Vagina (tissue), 2 donors: Measurements from ENCODE around the gene ERCC5. TPM values are rescaled to one million over a fixed set of nuclear protein-coding genes. Genes with fewer than 3 reads are reported as not detected.

ENCODE experiments used
- DNase-seq, 2 donors: peaks; one replicate each; pipeline ENCODE4 v3.0.0-alpha.2; 2017; ENCODE audit errors: extremely low spot score in 2 of 2
- H3K27ac ChIP-seq: fragments of 200-600 bp; sonication (generic); one replicate; pipeline ENCODE4 v1.5.1; 2019
- H3K27me3 ChIP-seq: fragments of 200-600 bp; sonication (generic); one replicate; pipeline ENCODE4 v1.5.1; 2019
- H3K36me3 ChIP-seq, 2 donors: fragments of 200-600 bp; sonication (generic); one replicate each; pipeline ENCODE4 v1.5.1; 2017 to 2019
- H3K4me1 ChIP-seq: fragments of 200-600 bp; sonication (generic); one replicate; pipeline ENCODE4 v1.5.1; 2019
- H3K4me3 ChIP-seq, 2 donors: fragments of 200-600 bp; sonication (generic); 1 replicate in 1 of 2; 2 replicates in 1 of 2; pipeline ENCODE4 v1.5.1; 2016 to 2019
- H3K9me3 ChIP-seq: fragments of 200-600 bp; sonication (generic); one replicate; pipeline ENCODE4 v1.5.1; 2019
- CTCF ChIP-seq, 3 experiments: fragments of 450-650 bp in 2 of 3; fragments of 200-600 bp in 1 of 3; sonication (generic) in 1 of 3; IDR thresholded peaks; one replicate each; pipeline ENCODE4 v1.5.1; 2017 to 2019; ENCODE audit warnings: antibody characterized with exemption in 3 of 3, mild to moderate bottlenecking in 2 of 3, moderate library complexity in 2 of 3
- POLR2A ChIP-seq, 2 donors: fragments of 450-650 bp; IDR thresholded peaks; one replicate each; pipeline ENCODE4 v1.6.1; 2017; ENCODE audit warnings: antibody characterized with exemption in 2 of 2, mild to moderate bottlenecking in 2 of 2, moderate library complexity in 2 of 2
- POLR2AphosphoS5 ChIP-seq, 2 donors: sonication (generic); formaldehyde crosslinking; IDR thresholded peaks; one replicate each; pipeline ENCODE4 v1.9.0; 2017; ENCODE audit warnings: antibody characterized with exemption in 2 of 2, mild to moderate bottlenecking in 2 of 2, low read depth in 1 of 2; ENCODE audit not compliant: insufficient read depth in 1 of 2
- intact Hi-C: fragments of 100-400 bp; cut with DNase I; formaldehyde crosslinking; loops from one replicate; pipeline ENCODE4 v1.15.1; 2023
- total RNA-seq: library from RNA; depleted of rRNA; stranded (reverse); fragments of >200 nt; gene quantifications from one replicate; pipeline ENCODE4 v1.2.3, GENCODE V29; 2016

The ERCC5 gene
- total RNA-seq, 1 donor from 2014 or later, result 41.3 TPM

GRCh38 chr13:102825921-102826706 lies 19.7 kb upstream of the ERCC5 start:
- no peaks in the 10 kb centered on the region for H3K27me3 ChIP-seq
- H3K4me3 ChIP-seq, result no peak overlapping the region
- DNase-seq, result no peak
- H3K9me3 ChIP-seq, result no peaks in the 10 kb centered on the region
- H3K4me1 ChIP-seq, result no peaks in the 10 kb centered on the region
- TF ChIP-seq POLR2A (IDR thresholded peaks at IDR 0.05) (no peak), POLR2AphosphoS5 (IDR thresholded peaks at IDR 0.05; ENCODE audit: insufficient read depth in 1 of 2, low read depth in 1 of 2) (no peak), CTCF (IDR thresholded peaks at IDR 0.05) (no peak)
- intact Hi-C loops, result no loop called here
- H3K27ac ChIP-seq, result no peak overlapping the region
- peaks cover 0 to 29% of the 10 kb centered on the region in 2 donors for H3K36me3 ChIP-seq

GRCh38 chr13:102830646-102831045 lies 15.2 kb upstream of the ERCC5 start:
- H3K9me3 ChIP-seq, result no peaks in the 10 kb centered on the region
- intact Hi-C loops, result no loop called here
- H3K27ac ChIP-seq, result no peak overlapping the region
- no peak for TF ChIP-seq CTCF (IDR thresholded peaks at IDR 0.05)
- no peak for TF ChIP-seq POLR2AphosphoS5 (IDR thresholded peaks at IDR 0.05; ENCODE audit: insufficient read depth in 1 of 2, low read depth in 1 of 2)
- TF ChIP-seq POLR2A (IDR thresholded peaks at IDR 0.05), result no peak
- no peaks in the 10 kb centered on the region for H3K4me1 ChIP-seq
- H3K27me3 ChIP-seq, result no peaks in the 10 kb centered on the region
- no peak overlapping the region for H3K4me3 ChIP-seq
- no peak for DNase-seq
- H3K36me3 ChIP-seq, result peaks cover 0 to 19% of the 10 kb centered on the region in 2 donors

GRCh38 chr13:102836471-102836870 lies 9.4 kb upstream of the ERCC5 start:
- no peak overlapping the region for H3K27ac ChIP-seq
- no peaks in the 10 kb centered on the region for H3K4me1 ChIP-seq
- no peak overlapping the region for H3K4me3 ChIP-seq
- intact Hi-C loops, result no loop called here
- no peaks in the 10 kb centered on the region for H3K9me3 ChIP-seq
- H3K36me3 ChIP-seq, result peaks cover 0 to 18% of the 10 kb centered on the region in 2 donors
- no peak for TF ChIP-seq CTCF (IDR thresholded peaks at IDR 0.05)
- no peak for TF ChIP-seq POLR2A (IDR thresholded peaks at IDR 0.05)
- no peak for TF ChIP-seq POLR2AphosphoS5 (IDR thresholded peaks at IDR 0.05; ENCODE audit: insufficient read depth in 1 of 2, low read depth in 1 of 2)
- no peaks in the 10 kb centered on the region for H3K27me3 ChIP-seq
- DNase-seq, result no peak

- H3K27me3 ChIP-seq, result no peaks in the 10 kb centered on the region
- H3K27ac ChIP-seq, result no peak overlapping the region
- H3K4me3 ChIP-seq, result no peak overlapping the region
- H3K4me1 ChIP-seq, result no peaks in the 10 kb centered on the region
- TF ChIP-seq POLR2AphosphoS5 (IDR thresholded peaks at IDR 0.05; ENCODE audit: insufficient read depth in 1 of 2, low read depth in 1 of 2) (no peak), CTCF (IDR thresholded peaks at IDR 0.05) (no peak), POLR2A (IDR thresholded peaks at IDR 0.05) (no peak)
- no peaks in the 10 kb centered on the region for H3K9me3 ChIP-seq
- peaks cover 0 to 18% of the 10 kb centered on the region in 2 donors for H3K36me3 ChIP-seq
- intact Hi-C loops, result no loop called here
- no peak for DNase-seq
These were observed 7.6 kb upstream of the ERCC5 start for GRCh38 chr13:102838273-102838672.

- intact Hi-C loops, result no loop called here
These were observed 6.8 kb upstream of the ERCC5 start for GRCh38 chr13:102838982-102839381.

More at GRCh38 chr13:102838982-102839381, 6.8 kb upstream of the ERCC5 start:
- DNase-seq, result no peak
- Histone ChIP-seq H3K36me3 (peaks cover 0 to 18% of the 10 kb centered on the region in 2 donors), H3K4me1 (no peaks in the 10 kb centered on the region), H3K4me3 (no peak overlapping the region), H3K27me3 (no peaks in the 10 kb centered on the region), H3K9me3 (no peaks in the 10 kb centered on the region), H3K27ac (no peak overlapping the region)
- no peak for TF ChIP-seq POLR2A (IDR thresholded peaks at IDR 0.05)
- no peak for TF ChIP-seq CTCF (IDR thresholded peaks at IDR 0.05)
- no peak for TF ChIP-seq POLR2AphosphoS5 (IDR thresholded peaks at IDR 0.05; ENCODE audit: insufficient read depth in 1 of 2, low read depth in 1 of 2)
